Astrocyte of the spinal cord (primary cell): ENCODE measurements around the gene RIMBP2.

Source experiments
- DNase-seq: peaks from one replicate; pipeline ENCODE4 v3.0.0; 2011; ENCODE audit warnings: low read depth, low spot score
- H3K4me3 ChIP-seq: 2 replicates; pipeline ENCODE4 v1.5.1; 2011; ENCODE audit warnings: low read depth, mild to moderate bottlenecking, low read length, moderate library complexity
- in situ Hi-C: cut with HindIII; loops from 2 replicates; pipeline ENCODE4 v1.10.0; 2017; ENCODE audit warnings: low sequenced_read_pairs
- TF ChIP-seq, protein P1 (sequence below): IDR thresholded peaks from 2 replicates; pipeline ENCODE4 v1.5.1; 2012; ENCODE audit warnings: low read depth, mild to moderate bottlenecking, low read length, inconsistent platforms

The RIMBP2 gene

GRCh38 chr12:130437555-130438242 is 278.4 kb downstream of the RIMBP2 start:
- no peak overlapping the region for H3K4me3 ChIP-seq
- in situ Hi-C loops = no loop called here
- TF ChIP-seq, protein P1, sequence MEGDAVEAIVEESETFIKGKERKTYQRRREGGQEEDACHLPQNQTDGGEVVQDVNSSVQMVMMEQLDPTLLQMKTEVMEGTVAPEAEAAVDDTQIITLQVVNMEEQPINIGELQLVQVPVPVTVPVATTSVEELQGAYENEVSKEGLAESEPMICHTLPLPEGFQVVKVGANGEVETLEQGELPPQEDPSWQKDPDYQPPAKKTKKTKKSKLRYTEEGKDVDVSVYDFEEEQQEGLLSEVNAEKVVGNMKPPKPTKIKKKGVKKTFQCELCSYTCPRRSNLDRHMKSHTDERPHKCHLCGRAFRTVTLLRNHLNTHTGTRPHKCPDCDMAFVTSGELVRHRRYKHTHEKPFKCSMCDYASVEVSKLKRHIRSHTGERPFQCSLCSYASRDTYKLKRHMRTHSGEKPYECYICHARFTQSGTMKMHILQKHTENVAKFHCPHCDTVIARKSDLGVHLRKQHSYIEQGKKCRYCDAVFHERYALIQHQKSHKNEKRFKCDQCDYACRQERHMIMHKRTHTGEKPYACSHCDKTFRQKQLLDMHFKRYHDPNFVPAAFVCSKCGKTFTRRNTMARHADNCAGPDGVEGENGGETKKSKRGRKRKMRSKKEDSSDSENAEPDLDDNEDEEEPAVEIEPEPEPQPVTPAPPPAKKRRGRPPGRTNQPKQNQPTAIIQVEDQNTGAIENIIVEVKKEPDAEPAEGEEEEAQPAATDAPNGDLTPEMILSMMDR = no peak
- DNase-seq = no peak

DNA sequence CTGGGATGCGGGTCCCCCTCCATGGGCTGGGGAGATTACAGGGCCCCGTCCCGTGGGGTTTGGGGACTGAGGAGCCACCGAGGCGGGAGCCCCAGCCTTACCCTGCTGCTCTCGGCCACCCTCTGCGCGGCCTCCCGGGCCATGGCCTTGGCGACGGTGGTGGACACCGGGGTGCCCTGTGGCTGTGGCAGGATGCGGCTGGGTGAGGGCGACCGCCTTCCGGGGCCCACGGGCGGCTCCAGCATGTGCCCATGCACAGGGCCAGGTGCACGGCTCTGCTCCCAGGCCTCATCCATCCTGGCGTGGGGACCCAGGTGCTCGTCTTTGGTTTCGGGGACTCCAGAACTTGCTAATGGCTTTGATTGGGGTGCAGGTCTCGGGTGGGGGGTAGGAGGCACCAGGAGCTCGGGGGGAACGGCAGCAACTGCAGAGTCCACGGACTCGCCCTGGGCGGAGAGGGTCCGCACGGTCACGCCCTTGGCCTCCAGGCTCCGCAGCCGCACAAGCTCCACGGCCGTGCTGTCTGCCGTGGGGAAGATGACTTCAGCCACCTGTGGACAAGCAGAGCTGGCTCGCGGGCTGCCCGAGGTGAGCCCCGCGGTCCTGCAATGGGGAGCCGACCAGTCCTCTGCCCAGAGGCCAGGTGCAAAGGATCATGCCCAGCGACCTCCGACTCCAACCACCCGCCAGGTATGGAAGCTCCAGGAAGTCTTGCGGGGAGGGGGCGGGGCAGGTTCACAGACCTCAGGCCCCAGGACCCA is 279.2 kb downstream of the RIMBP2 start:
- no peak for DNase-seq
- TF ChIP-seq, protein P1 = no peak
- no peak overlapping the region for H3K4me3 ChIP-seq
- in situ Hi-C loops = no loop called here

DNA sequence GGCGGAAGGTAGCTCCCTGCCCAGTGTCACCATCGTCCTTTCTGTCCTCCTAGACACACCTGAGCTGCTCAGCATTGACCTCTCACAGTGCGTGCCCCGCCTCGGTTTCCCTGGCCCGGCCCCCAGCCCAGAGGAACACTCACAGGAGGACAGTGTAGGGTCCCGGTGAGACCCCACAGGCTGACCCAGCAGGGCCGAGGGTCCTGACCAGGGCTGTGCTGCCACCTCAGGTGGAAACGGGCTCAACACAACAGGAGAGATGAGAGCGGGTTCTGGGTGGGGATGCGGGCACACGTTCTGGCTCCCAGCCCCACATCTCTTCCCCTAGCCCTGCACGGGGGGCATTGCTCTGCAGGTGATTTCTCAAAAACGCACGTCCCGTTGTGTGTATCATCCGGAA is 280.3 kb downstream of the RIMBP2 start:
- TF ChIP-seq, protein P1 = no peak
- in situ Hi-C loops = no loop called here
- no peak for DNase-seq

DNA sequence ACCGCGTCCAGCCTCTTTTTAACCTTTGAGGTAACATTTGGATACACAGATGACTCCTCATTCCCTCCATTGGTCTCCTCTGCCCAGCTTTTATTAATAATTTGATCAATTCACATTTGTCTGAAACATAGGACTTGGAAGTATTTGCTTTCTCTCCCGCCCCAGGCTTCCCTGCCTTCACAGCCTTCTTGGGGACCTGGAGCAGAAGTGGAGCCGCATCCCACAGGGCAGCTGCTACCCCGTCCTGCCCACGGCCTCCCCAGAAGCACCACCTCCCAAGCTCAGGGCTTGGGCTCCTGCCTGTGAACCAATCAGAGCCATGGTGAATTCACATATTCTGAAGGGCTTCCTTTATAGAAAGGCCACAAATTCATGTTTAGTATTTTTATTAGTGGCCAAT is 280.8 kb downstream of the RIMBP2 start:
- TF ChIP-seq, protein P1 = no peak
- no peak overlapping the region for H3K4me3 ChIP-seq
- in situ Hi-C loops = no loop called here
- DNase-seq = no peak

More for the DNA sequence above, 280.3 kb downstream of the RIMBP2 start:
- no peak overlapping the region for H3K4me3 ChIP-seq

GRCh38 chr12:130434560-130434959 is 281.5 kb downstream of the RIMBP2 start:
- H3K4me3 ChIP-seq = no peak overlapping the region
- TF ChIP-seq, protein P1 = no peak
- in situ Hi-C loops = no loop called here
- DNase-seq = no peak

GRCh38 chr12:130433834-130434233 is 282.3 kb downstream of the RIMBP2 start:
- no peak overlapping the region for H3K4me3 ChIP-seq
- TF ChIP-seq, protein P1 = no peak
- no peak for DNase-seq
- in situ Hi-C loops = no loop called here
